CD4-positive, alpha-beta T cell treated with Interleukin-1 beta for 1 hour (primary cell): Measurements from ENCODE around the gene FBF1.

ENCODE experiments used
- DNase-seq, 2 donors: peaks; one replicate each; pipeline ENCODE4 v3.0.0-alpha.2; 2020 to 2022

The FBF1 gene

GRCh38 chr17:75950855-75951554 is 10.2 kb upstream of the FBF1 start:
- DNase-seq: no peak

DNA sequence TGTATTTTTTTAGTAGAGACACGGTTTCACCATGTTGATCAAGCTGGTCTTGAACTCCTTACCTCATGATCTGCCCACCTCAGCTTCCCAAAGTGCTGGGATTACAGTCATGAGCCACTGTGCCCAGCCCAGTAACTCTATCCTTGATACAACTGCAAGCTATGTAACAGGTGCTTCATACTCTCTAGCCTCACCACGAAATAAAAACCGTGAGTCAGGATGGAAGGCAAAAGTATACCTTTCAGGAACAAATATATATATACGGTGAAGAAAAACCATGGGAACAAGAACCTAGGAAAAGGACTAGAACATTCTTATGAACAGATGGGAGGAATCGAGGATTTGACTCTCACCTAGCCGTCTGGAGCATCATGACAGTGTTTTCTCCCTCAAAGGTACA is 9.6 kb upstream of the FBF1 start:
- no peak for DNase-seq

- DNase-seq: no peak
These were observed 4.4 kb upstream of the FBF1 start for GRCh38 chr17:75945211-75945610.

DNA sequence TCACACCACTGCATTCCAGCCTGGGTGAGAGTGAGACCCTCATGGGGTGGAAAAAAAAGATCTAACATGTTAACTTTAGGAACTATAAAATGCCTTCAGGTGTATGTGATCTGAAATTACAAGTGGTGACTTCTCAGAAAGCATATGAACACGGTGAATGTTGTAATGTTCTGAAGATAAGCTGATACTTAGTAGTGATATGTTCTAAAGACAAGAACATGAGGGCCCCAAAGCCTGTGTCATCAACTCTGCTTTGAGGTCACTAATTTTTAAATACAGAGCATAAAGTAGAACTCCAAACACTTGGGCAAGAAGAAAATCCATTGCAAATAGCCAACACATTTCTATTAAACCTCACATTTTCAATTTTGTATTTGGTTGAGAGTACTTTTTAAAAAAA is 2.6 kb upstream of the FBF1 start:
- DNase-seq: no peak

DNA sequence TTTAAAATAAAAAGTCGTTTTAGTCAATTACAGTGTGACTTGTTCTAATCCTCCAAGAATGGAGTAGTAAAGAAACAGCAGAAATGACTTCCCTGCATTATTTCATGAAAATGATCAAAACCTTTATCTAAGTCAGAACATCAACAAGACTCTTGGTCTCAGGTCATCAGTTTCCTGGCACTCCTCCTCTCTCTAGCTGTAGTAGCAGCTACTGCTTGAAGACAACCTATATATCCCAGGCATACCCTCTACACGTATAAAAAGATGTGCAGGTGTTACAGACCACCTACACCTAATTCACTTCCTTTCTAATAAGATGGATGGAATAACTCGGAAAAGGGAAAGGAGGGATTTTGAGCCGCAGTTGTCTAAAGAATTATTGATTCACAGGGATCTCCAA is 1.6 kb upstream of the FBF1 start:
- DNase-seq: no peak

GRCh38 chr17:75941442-75941819 is 589 bp upstream of the FBF1 start:
- DNase-seq: no peak

DNA sequence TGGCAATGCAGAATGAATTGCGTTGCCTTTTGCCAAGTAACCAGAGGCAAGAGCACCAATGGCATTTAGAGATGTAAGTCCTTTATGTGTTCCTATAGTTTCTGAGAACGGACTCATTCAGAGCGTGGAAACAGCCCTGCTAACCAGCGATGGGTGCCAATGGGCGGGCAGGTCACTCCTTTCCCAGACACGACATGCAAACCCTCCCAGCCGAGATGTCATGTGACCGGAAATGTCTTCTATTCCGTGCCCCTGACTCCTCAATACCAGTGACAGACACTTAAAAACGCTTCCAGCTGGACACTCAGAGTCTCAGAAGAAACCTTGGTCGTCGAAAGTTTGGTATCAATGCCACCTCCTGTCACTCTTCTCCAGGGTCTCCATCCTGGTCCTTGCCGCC is 3.2 kb downstream of the FBF1 start:
- DNase-seq: no peak

DNA sequence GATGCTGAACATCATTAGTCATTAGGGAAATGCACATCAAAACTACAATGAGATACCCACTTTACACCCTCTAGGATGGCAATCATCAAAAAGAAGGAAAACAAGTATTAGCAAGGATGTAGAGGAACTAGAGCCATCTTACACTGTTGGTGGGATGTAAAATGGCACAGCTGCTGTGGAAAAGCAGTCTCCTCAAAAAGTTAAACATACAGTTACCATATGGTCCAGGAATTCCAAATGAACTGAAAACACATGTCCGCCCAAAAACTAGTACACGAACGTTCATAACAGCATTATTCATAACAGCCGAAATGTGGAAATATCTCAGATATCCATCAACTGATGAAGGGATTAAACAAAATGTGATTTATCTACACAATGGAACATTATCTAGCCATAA is 7.0 kb downstream of the FBF1 start:
- no peak for DNase-seq

- DNase-seq: no peak
These were observed 8.0 kb downstream of the FBF1 start for GRCh38 chr17:75932852-75933251.

GRCh38 chr17:75931062-75931461 is 9.8 kb downstream of the FBF1 start:
- no peak for DNase-seq

DNA sequence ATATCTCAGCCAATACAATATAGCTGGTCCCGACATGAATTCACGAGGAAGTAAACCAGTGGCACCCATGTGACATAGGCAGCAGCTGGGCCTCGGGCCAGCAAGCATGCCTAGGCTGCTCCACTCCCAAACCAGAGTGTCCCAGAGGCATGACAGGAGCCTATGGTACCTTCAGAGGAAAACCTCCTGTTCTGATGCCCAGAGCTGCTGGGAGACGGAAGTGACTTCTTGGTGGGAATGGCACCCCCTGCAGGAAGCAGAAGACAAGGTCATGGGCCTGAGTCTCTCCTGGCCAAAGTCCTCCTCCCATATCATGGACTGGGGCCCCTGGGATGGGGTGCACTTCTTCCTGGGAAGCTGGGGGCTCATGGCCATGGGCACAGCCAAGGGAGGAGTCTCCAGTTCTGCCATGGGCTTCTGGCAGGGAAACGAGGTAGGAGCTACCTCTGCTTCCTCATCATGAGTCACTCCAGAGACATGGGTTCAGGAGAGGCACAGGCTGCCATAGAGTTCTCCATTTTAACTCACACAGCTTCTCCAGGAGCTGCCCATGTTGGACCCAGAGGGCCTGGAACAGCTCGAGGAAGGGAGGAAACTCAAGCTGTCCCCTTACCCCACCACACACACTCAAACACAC is 13.4 kb downstream of the FBF1 start:
- peak in 1 of 2 donors; percentile 14 for DNase-seq

- no peak for DNase-seq
These were observed 14.4 kb downstream of the FBF1 start for GRCh38 chr17:75926456-75926855.

DNA sequence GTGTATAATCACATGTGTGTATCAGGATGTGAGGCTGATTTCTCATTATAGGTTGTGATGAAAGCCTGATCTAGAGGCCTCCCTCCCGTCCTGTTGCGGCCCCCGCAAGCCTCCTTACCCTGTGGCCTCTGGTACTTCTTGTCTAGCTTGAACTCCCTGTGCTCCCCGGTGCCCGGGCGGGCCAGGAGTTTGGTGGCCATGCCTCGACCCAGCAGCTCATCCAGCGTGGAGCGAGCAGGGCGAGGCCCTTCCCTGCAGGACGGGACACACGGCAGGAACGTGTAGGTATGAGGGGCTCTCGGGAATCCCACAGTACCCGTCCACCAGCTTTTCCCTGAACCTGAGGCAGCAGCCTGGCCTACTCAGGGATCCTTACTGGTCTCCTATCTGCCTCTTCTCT is 14.9 kb downstream of the FBF1 start:
- no peak for DNase-seq

GRCh38 chr17:75925103-75925502 is 15.7 kb downstream of the FBF1 start:
- DNase-seq: no peak

GRCh38 chr17:75922963-75923874 is 17.6 kb downstream of the FBF1 start:
- no peak for DNase-seq

DNA sequence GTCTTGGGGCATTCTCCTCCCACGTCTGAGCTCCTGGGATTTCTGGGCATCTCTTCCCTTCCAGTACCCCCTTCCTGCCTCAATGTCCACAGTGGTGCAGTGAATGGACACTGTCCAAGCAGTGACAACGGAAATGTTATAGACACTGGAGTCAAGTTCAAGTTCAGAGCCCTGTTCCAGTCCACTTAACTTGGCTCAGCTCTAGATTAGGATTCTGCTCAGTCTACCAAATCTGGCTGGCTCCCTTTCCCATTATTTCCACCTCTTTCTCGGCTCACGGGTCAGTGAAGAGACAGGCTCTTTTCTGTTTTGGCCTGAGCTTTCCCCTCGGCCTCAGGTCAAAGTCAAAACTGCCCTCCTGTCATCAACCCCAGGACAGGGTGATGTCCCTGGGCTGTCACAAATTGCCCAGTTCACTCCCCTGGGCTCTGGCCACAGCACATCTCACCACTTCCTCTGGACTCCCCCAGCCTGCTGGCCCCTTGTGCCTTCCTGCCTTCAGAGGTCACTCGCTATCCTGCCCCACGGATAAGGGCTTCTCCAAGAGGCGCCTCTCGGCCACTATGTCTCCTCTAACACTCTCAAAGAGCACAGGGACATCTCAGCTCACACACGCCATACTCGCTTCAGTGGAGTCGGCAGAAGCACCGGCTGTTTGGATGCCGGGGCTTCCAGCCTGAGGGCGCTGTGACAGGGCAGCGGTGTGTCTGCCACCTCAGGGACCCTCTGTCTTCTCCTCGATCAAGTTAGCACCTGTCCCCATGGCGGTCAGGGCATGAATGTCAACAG is 18.5 kb downstream of the FBF1 start:
- DNase-seq: no peak

DNA sequence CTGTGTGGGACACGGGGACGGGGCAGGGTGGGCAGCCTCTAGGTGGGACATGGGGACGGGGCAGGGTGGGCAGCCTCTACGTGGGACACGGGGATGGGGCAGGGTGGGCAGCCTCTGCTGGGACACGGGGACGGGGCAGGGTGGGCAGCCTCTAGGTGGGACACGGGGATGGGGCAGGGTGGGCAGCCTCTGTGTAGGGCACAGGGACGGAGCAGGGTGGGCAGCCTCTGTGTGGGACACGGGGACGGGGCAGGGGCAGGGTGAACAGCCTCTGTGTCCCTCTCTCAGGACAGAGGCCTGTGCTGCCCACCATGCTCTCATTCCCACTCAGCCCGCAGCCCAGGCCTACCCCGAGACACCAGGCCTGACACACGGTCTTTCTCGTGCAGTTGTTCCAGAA is 19.2 kb downstream of the FBF1 start:
- no peak for DNase-seq

- DNase-seq: no peak
These were observed 20.7 kb downstream of the FBF1 start for GRCh38 chr17:75920045-75920560.

DNA sequence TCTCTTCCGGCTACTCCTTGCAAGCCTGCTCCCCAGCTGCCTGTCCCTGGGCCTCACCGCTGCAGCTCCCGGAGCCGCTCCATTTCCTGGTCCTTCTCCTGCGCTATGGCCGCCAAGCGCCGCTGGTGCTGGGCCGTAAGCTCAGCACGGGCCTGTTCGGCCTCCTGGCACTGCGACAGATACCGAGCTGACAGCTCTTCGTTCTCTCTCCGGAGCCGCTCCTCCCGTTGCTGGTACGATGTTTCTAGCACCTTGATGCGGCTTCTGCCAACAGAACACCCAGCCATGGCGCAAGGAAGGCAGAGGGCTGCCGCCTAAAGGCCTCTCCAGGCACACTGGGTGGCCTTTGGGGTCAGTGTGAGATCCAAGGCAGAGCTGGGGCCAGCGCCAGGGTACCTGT is 21.2 kb downstream of the FBF1 start:
- no peak for DNase-seq

GRCh38 chr17:75917917-75918445 is 22.9 kb downstream of the FBF1 start:
- DNase-seq: no peak

- DNase-seq: no peak
These were observed 23.5 kb downstream of the FBF1 start for GRCh38 chr17:75917141-75917916.

DNA sequence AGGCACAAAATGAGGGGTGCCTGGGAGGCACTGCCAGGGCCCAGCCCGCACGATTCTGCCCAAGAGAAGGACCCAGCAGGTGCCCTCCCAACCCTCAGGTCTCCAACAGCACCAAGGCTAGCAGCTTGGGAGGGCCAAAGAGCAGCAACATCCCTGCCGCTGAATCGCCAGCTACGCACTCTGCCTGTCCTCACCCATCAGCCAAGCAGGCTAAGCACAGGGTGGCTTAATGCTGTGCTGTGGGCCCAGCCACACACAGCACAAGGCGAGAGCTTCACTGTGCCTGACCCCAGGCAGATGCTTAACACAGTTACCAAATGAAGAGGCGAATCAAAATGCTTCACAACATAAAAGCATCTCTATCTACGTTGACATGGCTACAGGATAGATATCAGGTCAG is 25.6 kb downstream of the FBF1 start:
- no peak for DNase-seq
